Prostate gland (tissue), 2 donors: ENCODE data around the gene INMT.

Source experiments
- CTCF ChIP-seq, 4 experiments: fragments of 200-600 bp in 2 of 4; fragments of 450-650 bp in 2 of 4; sonication (generic) in 2 of 4; IDR thresholded peaks; 1 replicate in 3 of 4; 2 replicates in 1 of 4; pipeline ENCODE4 v1.5.1; 2016 to 2019; ENCODE audit warnings: antibody characterized with exemption in 4 of 4, mild to moderate bottlenecking in 2 of 4, moderate library complexity in 2 of 4
- POLR2A ChIP-seq: fragments of 450-650 bp; IDR thresholded peaks from one replicate; pipeline ENCODE4 v1.6.1; 2016; ENCODE audit warnings: antibody characterized with exemption, mild to moderate bottlenecking
- POLR2AphosphoS5 ChIP-seq: sonication (generic); formaldehyde crosslinking; IDR thresholded peaks from one replicate; pipeline ENCODE4 v1.6.1; 2017; ENCODE audit warnings: antibody characterized with exemption

DNA sequence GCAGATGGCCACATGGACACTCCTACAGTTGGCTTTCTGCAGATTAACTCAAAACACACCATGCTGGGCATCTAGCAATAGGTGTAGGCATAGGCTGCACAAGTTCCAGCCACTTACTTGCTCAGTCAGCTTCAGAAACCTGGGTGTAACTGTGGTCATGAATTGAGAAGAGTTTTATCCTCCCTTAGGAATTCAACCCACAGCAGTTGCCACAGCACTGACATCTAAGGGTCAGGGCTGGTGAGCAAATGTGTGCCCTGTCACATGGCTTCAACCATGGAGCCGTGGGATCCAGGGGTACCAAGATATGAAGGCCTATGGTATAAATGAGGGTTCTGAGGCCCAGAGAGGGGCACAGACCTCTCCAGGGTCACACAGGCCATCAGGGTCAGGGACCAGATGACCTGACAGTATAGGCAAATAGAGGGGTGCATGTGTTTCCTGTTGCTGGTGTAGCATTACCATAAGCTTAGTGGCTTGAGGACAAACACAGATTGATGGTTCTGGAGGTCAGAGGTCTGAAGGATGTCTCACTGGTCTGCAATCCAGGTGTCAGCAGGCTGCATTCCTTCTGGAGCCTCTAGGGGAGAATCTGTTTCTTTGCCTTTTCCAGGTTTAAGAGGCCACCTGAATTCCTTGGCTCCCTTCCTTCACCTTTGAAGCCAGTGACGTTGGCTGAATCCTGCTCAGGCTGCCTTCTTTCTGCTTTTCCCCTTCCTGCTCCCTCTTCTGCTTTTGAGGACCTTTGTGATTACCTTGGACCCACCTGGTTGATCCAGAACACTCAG lies 43.4 kb downstream of the INMT start:
- TF ChIP-seq CTCF (IDR thresholded peaks at IDR 0.05) (no peak), POLR2A (no peak), POLR2AphosphoS5 (no peak)
